Tibial nerve (tissue), 4 donors: ENCODE results near the gene EGFL7.

Experiments used
- EP300 ChIP-seq, 2 donors: sonication (generic); formaldehyde crosslinking; IDR thresholded peaks; one replicate each; pipeline ENCODE4 v1.6.1; 2017; ENCODE audit warnings: antibody characterized with exemption in 2 of 2, mild to moderate bottlenecking in 1 of 2
- POLR2A ChIP-seq, 2 donors: fragments of 450-650 bp; IDR thresholded peaks; one replicate each; pipeline ENCODE4 v1.6.1; 2017; ENCODE audit warnings: antibody characterized with exemption in 2 of 2, mild to moderate bottlenecking in 2 of 2, moderate library complexity in 2 of 2
- TF ChIP-seq, protein P1 (sequence below), 5 experiments: fragments of 200-600 bp in 3 of 5; fragments of 450-650 bp in 2 of 5; sonication (generic) in 3 of 5; IDR thresholded peaks; one replicate each; pipeline ENCODE4 v1.5.1; 2016 to 2019; ENCODE audit warnings: antibody characterized with exemption in 5 of 5, mild to moderate bottlenecking in 3 of 5, moderate library complexity in 2 of 5

DNA sequence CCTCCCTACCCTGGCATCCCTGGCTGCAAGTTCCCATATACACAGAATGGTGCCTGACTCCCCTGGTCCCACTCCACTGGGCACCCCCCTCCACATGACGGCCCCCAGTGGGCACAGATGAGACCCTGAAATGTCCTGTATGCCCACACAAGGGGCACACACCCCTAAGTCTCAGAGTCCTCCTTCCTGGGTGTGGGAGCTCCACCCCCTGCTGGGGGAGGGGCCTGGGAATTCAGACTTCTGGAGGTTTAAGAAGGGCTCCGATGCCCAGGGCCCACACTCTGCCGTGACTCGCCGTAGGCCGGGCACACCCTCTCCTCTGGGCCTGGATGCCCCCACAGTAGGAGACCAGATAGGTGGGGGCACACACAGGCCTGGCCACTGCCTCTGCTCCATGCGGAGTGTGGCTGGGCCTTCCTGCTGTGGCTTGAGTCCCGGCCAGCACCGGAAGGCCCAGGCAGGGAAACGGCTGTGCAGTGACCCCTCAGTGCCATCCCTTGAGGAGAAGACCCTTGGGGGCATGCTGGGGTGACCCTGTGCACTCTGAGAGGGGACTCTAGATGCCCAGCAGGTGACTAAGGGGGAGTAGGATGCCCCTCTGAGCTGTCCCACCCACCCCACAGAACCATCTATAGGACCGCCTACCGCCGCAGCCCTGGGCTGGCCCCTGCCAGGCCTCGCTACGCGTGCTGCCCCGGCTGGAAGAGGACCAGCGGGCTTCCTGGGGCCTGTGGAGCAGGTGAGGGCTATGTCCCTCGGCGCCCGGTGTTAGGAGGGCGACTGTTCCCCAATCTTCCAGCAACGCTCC, 6.5 kb downstream of the EGFL7 start:
- TF ChIP-seq, protein P1, sequence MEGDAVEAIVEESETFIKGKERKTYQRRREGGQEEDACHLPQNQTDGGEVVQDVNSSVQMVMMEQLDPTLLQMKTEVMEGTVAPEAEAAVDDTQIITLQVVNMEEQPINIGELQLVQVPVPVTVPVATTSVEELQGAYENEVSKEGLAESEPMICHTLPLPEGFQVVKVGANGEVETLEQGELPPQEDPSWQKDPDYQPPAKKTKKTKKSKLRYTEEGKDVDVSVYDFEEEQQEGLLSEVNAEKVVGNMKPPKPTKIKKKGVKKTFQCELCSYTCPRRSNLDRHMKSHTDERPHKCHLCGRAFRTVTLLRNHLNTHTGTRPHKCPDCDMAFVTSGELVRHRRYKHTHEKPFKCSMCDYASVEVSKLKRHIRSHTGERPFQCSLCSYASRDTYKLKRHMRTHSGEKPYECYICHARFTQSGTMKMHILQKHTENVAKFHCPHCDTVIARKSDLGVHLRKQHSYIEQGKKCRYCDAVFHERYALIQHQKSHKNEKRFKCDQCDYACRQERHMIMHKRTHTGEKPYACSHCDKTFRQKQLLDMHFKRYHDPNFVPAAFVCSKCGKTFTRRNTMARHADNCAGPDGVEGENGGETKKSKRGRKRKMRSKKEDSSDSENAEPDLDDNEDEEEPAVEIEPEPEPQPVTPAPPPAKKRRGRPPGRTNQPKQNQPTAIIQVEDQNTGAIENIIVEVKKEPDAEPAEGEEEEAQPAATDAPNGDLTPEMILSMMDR (IDR thresholded peaks at IDR 0.05), result no peak
- no peak for TF ChIP-seq EP300 (IDR thresholded peaks at IDR 0.05)
- TF ChIP-seq POLR2A (IDR thresholded peaks at IDR 0.05), result no peak
